Endothelial cell of umbilical vein (primary cell): ENCODE measurements around the gene CNN1. TPM values are rescaled to one million over a fixed set of nuclear protein-coding genes. Genes with fewer than 3 reads are reported as not detected.
"Not testable (repeated sequence)": the region's sequence is repeated elsewhere in the genome, so short reads cannot be mapped to it uniquely, and the experiment has no call there.

Experiments
- BruUV-seq: library from RNA; stranded (reverse); fragments of 400-500 nt; replicated peaks from 2 replicates; lab custom pipeline; 2021; lab: Mats Ljungman, UMichigan
- CTCF ChIA-PET: fragments of 300-600, 350-600 bp; sonication (Branson Sonifier 250); formaldehyde crosslinking; loops from one replicate; lab custom pipeline; 2021; ENCODE audit warnings: antibody characterized with exemption, inconsistent platforms; lab: Charles Lee
- POLR2A ChIA-PET: fragments of 300-600, 350-600 bp; sonication (Branson Sonifier 250); formaldehyde crosslinking; loops from one replicate; lab custom pipeline; 2021; ENCODE audit warnings: antibody characterized with exemption, inconsistent platforms; lab: Charles Lee
- DNase-seq: peaks from one replicate; pipeline ENCODE4 v3.0.0-alpha.2; 2011; ENCODE audit warnings: low read depth, low spot score
- FAIRE-seq: peaks from 2 replicates; lab custom pipeline; 2011; peaks lifted over from hg19 to GRCh38; lab: Jason Lieb, UNC
- H2AFZ ChIP-seq: 2 replicates; pipeline ENCODE4 v1.6.0; 2012; ENCODE audit warnings: low read depth, low read length, control low read depth, inconsistent platforms
- H3K27ac ChIP-seq: 2 replicates; pipeline ENCODE4 v1.5.1; 2011; ENCODE audit warnings: low read depth, mild to moderate bottlenecking, control low read depth, low read length, moderate library complexity; ENCODE audit not compliant: insufficient read depth
- H3K27me3 ChIP-seq, 2 experiments: 2 replicates each; pipeline versions ENCODE4 v1.6.0 to v1.6.1; 2011; ENCODE audit warnings: low read length in 2 of 2, mixed read lengths in 1 of 2; ENCODE audit not compliant: control insufficient read depth in 2 of 2, insufficient read depth in 2 of 2
- H3K36me3 ChIP-seq, 2 experiments: 2 replicates in 1 of 2; 3 replicates in 1 of 2; pipeline ENCODE4 v1.5.1; 2011; ENCODE audit warnings: low read length in 2 of 2, mild to moderate bottlenecking in 1 of 2, moderate library complexity in 1 of 2; ENCODE audit not compliant: control insufficient read depth in 2 of 2, insufficient read depth in 2 of 2; ENCODE audit errors: extremely low read depth in 1 of 2
- H3K4me1 ChIP-seq: 3 replicates; pipeline ENCODE4 v1.5.1; 2011; ENCODE audit warnings: mild to moderate bottlenecking, low read length; ENCODE audit not compliant: control insufficient read depth, insufficient read depth; ENCODE audit errors: extremely low read depth
- H3K4me2 ChIP-seq: 2 replicates; pipeline ENCODE4 v1.6.1; 2011; ENCODE audit warnings: low read length, control low read depth, mixed read lengths; ENCODE audit not compliant: insufficient read depth
- H3K4me3 ChIP-seq, 3 experiments: fragments of 200-600 bp in 1 of 3; sonication (generic), shearing (Covaris generic) in 1 of 3; replicated peaks in 1 of 3; 2 replicates each; pipeline ENCODE4 v1.5.1; 2011 to 2016; ENCODE audit warnings: control low read depth in 3 of 3, low read length in 3 of 3, mild to moderate bottlenecking in 2 of 3, inconsistent platforms in 1 of 3, low read depth in 1 of 3, moderate library complexity in 1 of 3; ENCODE audit not compliant: insufficient read depth in 1 of 3
- H3K79me2 ChIP-seq: 2 replicates; pipeline ENCODE4 v1.6.0; 2012; ENCODE audit warnings: low read length, inconsistent platforms; ENCODE audit not compliant: control insufficient read depth, insufficient read depth
- H3K9ac ChIP-seq: replicated peaks from 2 replicates; pipeline ENCODE3; 2011; ENCODE audit warnings: low read length, control low read depth; ENCODE audit not compliant: insufficient read depth; ENCODE audit errors: extremely low read depth
- H3K9me1 ChIP-seq: replicated peaks from 3 replicates; pipeline ENCODE4 v1.6.0; 2011; ENCODE audit warnings: mild to moderate bottlenecking, low read length; ENCODE audit not compliant: control insufficient read depth, insufficient read depth; ENCODE audit errors: extremely low read depth
- H3K9me3 ChIP-seq: replicated peaks from 2 replicates; pipeline ENCODE4 v1.5.1; 2012; ENCODE audit warnings: low read length, inconsistent platforms; ENCODE audit not compliant: control insufficient read depth, insufficient read depth
- H4K20me1 ChIP-seq: replicated peaks from 2 replicates; pipeline ENCODE3; 2011; ENCODE audit warnings: mild to moderate bottlenecking, low read length; ENCODE audit not compliant: control insufficient read depth, insufficient read depth; ENCODE audit errors: extremely low read depth
- EZH2 ChIP-seq: IDR thresholded peaks from 2 replicates; pipeline ENCODE4 v1.6.1; 2012; ENCODE audit warnings: borderline replicate concordance, low read depth, mild to moderate bottlenecking, moderate library complexity, low read length, inconsistent platforms; ENCODE audit not compliant: severe bottlenecking
- FOS ChIP-seq: IDR thresholded peaks from 2 replicates; pipeline ENCODE4 v1.6.1; 2011; ENCODE audit warnings: mild to moderate bottlenecking, low read length, moderate library complexity, borderline replicate concordance; ENCODE audit not compliant: insufficient read depth
- GATA2 ChIP-seq: IDR thresholded peaks from 2 replicates; pipeline ENCODE4 v1.7.0; 2011; ENCODE audit warnings: low read depth, mild to moderate bottlenecking, moderate library complexity, mixed read lengths, low read length; ENCODE audit not compliant: insufficient read length, insufficient read depth
- JUN ChIP-seq: IDR thresholded peaks from 2 replicates; pipeline ENCODE4 v1.6.1; 2011; ENCODE audit warnings: borderline replicate concordance, low read depth; ENCODE audit not compliant: insufficient read length, insufficient read depth
- MYC ChIP-seq: IDR thresholded peaks from one replicate; pipeline ENCODE4 v1.6.1; 2011; ENCODE audit warnings: mild to moderate bottlenecking, low read depth, low read length
- POLR2A ChIP-seq: IDR thresholded peaks from 2 replicates; pipeline ENCODE4 v1.6.1; 2012; ENCODE audit warnings: low read depth, mild to moderate bottlenecking, control low read depth, low read length
- POLR2AphosphoS5 ChIP-seq: IDR thresholded peaks from 2 replicates; pipeline ENCODE4 v1.6.1; 2012; ENCODE audit warnings: low read depth, mild to moderate bottlenecking, control low read depth, low read length, moderate library complexity; ENCODE audit not compliant: insufficient read depth
- dilution Hi-C: fragments of 300-500 bp; cut with MboI; formaldehyde crosslinking; loops from one replicate; pipeline ENCODE4 v1.15.0; 2019; ENCODE audit warnings: low sequenced_read_pairs; ENCODE audit not compliant: extremely low pct_ligation_motif_present
- intact Hi-C: fragments of 100-400 bp; cut with micrococcal nuclease; formaldehyde crosslinking; loops from one replicate; pipeline ENCODE4 v1.10.0; 2022
- polyA plus RNA-seq, 4 experiments: library from polyadenylated mRNA; depleted of rRNA in 3 of 4; stranded (reverse) in 3 of 4; unstranded in 1 of 4; fragments of >200 nt; gene quantifications; 2 replicates each; pipeline versions ENCODE4 v1.2.1 to v1.2.3, GENCODE V29; 2011 to 2012; ENCODE audit warnings: missing spikeins in 1 of 4
- total RNA-seq: library from RNA; stranded (reverse); gene quantifications from 2 replicates; pipeline ENCODE4 v1.2.3, GENCODE V29; 2021
- TF ChIP-seq, protein P1 (sequence below): IDR thresholded peaks from 2 replicates; pipeline ENCODE4 v1.6.1; 2011; ENCODE audit not compliant: insufficient read depth, insufficient read length
- TF ChIP-seq, protein P2 (sequence below), 2 donors: IDR thresholded peaks; 1 replicate in 1 of 2; 2 replicates in 1 of 2; pipeline ENCODE4 v1.5.1; 2011; ENCODE audit warnings: low read length in 2 of 2, mild to moderate bottlenecking in 2 of 2, moderate library complexity in 2 of 2, control low read depth in 1 of 2, inconsistent platforms in 1 of 2, low read depth in 1 of 2; ENCODE audit not compliant: insufficient read depth in 1 of 2; ENCODE audit errors: extremely low read depth in 1 of 2

The CNN1 gene
- total and polyA plus RNA-seq, 2 donors (not counting 3 experiments of a cell fraction or from before 2014, with no cell fraction given): 0.76 TPM; not detected in 1

DNA sequence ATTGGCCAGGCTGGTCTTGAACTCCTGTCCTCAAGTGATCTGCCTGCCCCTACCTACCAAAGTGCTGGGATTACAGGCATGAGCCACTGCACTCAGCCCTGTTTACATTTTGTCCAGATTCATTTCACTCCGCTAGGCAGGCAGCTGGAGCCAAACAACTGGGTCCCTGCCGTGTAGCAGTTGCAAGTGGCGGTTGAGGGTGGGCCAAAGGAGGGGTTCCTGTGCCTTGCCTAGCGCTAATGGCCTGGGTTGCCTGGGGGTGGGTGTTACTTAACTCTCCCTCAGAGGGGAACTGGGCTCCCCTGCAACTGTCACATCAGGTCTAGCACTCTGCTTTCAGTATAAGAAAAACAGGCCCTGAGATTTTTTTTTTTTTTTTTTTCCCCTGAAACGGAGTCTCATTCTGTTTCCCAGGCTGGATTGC is 31.4 kb downstream of the CNN1 start:
- dilution Hi-C loops: no loop called here
- POLR2A ChIA-PET: interaction anchor here (0.7 kb wide), 1 partner anchor 54 kb away, joined by 3 read pairs; no protein-coding TSS in a partner anchor

GRCh38 chr19:11573354-11573753 is 34.7 kb downstream of the CNN1 start:
- dilution Hi-C loops, H3K4me1 ChIP-seq, H4K20me1 ChIP-seq, H3K79me2 ChIP-seq, H3K4me3 ChIP-seq, FAIRE-seq, H3K36me3 ChIP-seq, H3K27ac ChIP-seq, H3K9me1 ChIP-seq, H3K9me3 ChIP-seq, intact Hi-C loops, BruUV-seq, H3K4me2 ChIP-seq, H2AFZ ChIP-seq, H3K9ac ChIP-seq, DNase-seq, POLR2A ChIA-PET, H3K27me3 ChIP-seq: not testable (repeated sequence)
- CTCF ChIA-PET: interaction anchor here (1.2 kb wide), 1 partner anchor 15 kb away, joined by 3 read pairs; the partner anchor contains the start of gene ELOF1

More for the DNA sequence above, 31.4 kb downstream of the CNN1 start:
- no peaks in the 10 kb centered on the region for H3K9me1 ChIP-seq
- H3K27ac ChIP-seq: no peak overlapping the region
- FAIRE-seq (no peak), DNase-seq (no peak)
- H3K36me3 ChIP-seq: no peaks in the 10 kb centered on the region
- TF ChIP-seq JUN (no peak), FOS (no peak), GATA2 (no peak), EZH2 (no peak), POLR2AphosphoS5 (no peak), MYC (no peak), POLR2A (no peak)
- TF ChIP-seq, protein P1, sequence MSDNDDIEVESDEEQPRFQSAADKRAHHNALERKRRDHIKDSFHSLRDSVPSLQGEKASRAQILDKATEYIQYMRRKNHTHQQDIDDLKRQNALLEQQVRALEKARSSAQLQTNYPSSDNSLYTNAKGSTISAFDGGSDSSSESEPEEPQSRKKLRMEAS: no peak
- TF ChIP-seq, protein P2, sequence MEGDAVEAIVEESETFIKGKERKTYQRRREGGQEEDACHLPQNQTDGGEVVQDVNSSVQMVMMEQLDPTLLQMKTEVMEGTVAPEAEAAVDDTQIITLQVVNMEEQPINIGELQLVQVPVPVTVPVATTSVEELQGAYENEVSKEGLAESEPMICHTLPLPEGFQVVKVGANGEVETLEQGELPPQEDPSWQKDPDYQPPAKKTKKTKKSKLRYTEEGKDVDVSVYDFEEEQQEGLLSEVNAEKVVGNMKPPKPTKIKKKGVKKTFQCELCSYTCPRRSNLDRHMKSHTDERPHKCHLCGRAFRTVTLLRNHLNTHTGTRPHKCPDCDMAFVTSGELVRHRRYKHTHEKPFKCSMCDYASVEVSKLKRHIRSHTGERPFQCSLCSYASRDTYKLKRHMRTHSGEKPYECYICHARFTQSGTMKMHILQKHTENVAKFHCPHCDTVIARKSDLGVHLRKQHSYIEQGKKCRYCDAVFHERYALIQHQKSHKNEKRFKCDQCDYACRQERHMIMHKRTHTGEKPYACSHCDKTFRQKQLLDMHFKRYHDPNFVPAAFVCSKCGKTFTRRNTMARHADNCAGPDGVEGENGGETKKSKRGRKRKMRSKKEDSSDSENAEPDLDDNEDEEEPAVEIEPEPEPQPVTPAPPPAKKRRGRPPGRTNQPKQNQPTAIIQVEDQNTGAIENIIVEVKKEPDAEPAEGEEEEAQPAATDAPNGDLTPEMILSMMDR (IDR thresholded peaks at IDR 0.05; ENCODE audit: extremely low read depth in 1 of 2, insufficient read depth in 1 of 2, low read depth in 1 of 2, low read length in 2 of 2): no peak
- H3K79me2 ChIP-seq: no peaks in the 10 kb centered on the region
- no peaks in the 10 kb centered on the region for H3K4me1 ChIP-seq
- H3K4me2 ChIP-seq: no peak overlapping the region
- no peak overlapping the region for H2AFZ ChIP-seq
- intact Hi-C loops: no loop called here
- H3K9me3 ChIP-seq: no peaks in the 10 kb centered on the region
- no peaks in the 10 kb centered on the region for H4K20me1 ChIP-seq
- CTCF ChIA-PET: no interaction called here
- no peaks in the 10 kb centered on the region for H3K27me3 ChIP-seq
- H3K9ac ChIP-seq: no peak overlapping the region
- BruUV-seq: no TSS peak
- H3K4me3 ChIP-seq: no peak overlapping the region

DNA sequence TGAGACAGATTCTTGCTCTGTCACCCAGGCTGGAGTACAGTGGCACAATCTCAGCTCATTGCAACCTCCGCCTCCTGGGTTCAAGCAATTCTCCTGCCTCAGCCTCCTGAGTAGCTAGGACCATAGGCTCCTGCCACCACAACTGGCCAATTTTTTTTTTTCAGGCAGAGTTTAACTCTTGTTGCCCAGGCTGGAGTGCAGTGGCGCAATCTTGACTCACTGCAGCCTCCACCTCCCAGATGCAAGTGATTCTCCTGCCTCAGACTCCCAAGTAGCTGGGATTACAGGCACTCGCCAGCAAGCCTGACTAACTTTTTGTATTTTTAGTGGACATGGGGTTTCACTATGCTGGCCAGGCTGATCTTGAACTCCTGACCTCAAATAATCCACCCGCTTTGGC is 35.1 kb downstream of the CNN1 start:
- dilution Hi-C loops, H3K27me3 ChIP-seq, H3K9me1 ChIP-seq, H2AFZ ChIP-seq, intact Hi-C loops, DNase-seq, H4K20me1 ChIP-seq, H3K27ac ChIP-seq, H3K9me3 ChIP-seq, H3K4me3 ChIP-seq, POLR2A ChIA-PET, BruUV-seq, H3K79me2 ChIP-seq, H3K4me1 ChIP-seq, H3K4me2 ChIP-seq, H3K9ac ChIP-seq, H3K36me3 ChIP-seq, FAIRE-seq: not testable (repeated sequence)
- CTCF ChIA-PET: interaction anchor here (1.2 kb wide), 1 partner anchor 15 kb away, joined by 3 read pairs; the partner anchor contains the start of gene ELOF1
